OCI-LY7 (cell line): Measurements from ENCODE around the gene GNPTG. TPM values are rescaled to one million over a fixed set of nuclear protein-coding genes. Genes with fewer than 3 reads are reported as not detected.

Source experiments
- BruUV-seq: library from RNA; stranded (reverse); fragments of 400-500 nt; replicated peaks from 2 replicates; lab custom pipeline; 2021; lab: Mats Ljungman, UMichigan
- CTCF ChIA-PET: fragments of 300-600 bp; sonication (Branson Sonifier 250); formaldehyde crosslinking; loops from one replicate; lab custom pipeline; 2022; ENCODE audit warnings: antibody characterized with exemption; ENCODE audit not compliant: unreplicated experiment; lab: Charles Lee
- POLR2A ChIA-PET: fragments of 300-600 bp; sonication (Branson Sonifier 250); formaldehyde crosslinking; loops from one replicate; lab custom pipeline; 2022; ENCODE audit warnings: antibody characterized with exemption; lab: Charles Lee
- DNase-seq: peaks from one replicate; pipeline ENCODE4 v3.0.0-alpha.2; 2015; ENCODE audit warnings: low spot score
- H2AFZ ChIP-seq: fragments of 200-600 bp; sonication (generic), shearing (Covaris generic); 2 replicates; pipeline ENCODE4 v1.6.1; 2014; ENCODE audit warnings: mild to moderate bottlenecking, antibody characterized with exemption, low read length, moderate library complexity
- H3K27ac ChIP-seq: fragments of 200-600 bp; sonication (generic); 2 replicates; pipeline ENCODE4 v1.5.1; 2014; ENCODE audit warnings: mixed run types, low read depth, mild to moderate bottlenecking, moderate library complexity, low read length, inconsistent platforms; ENCODE audit not compliant: poor library complexity, severe bottlenecking
- H3K36me3 ChIP-seq: fragments of 200-600 bp; sonication (generic); 2 replicates; pipeline ENCODE4 v1.6.1; 2014; ENCODE audit warnings: mild to moderate bottlenecking, antibody characterized with exemption, low read length, moderate library complexity, mixed read lengths; ENCODE audit not compliant: insufficient read depth
- H3K4me1 ChIP-seq: fragments of 200-600 bp; sonication (generic); 2 replicates; pipeline ENCODE4 v1.5.1; 2014; ENCODE audit warnings: mild to moderate bottlenecking, low read length; ENCODE audit not compliant: insufficient read depth, poor library complexity, severe bottlenecking
- H3K4me2 ChIP-seq: fragments of 200-600 bp; sonication (generic); 2 replicates; pipeline ENCODE4 v1.6.1; 2014; ENCODE audit warnings: mild to moderate bottlenecking, low read length
- H3K4me3 ChIP-seq: fragments of 200-600 bp; sonication (generic); 2 replicates; pipeline ENCODE4 v1.5.1; 2014; ENCODE audit warnings: mild to moderate bottlenecking, low read depth, low read length; ENCODE audit not compliant: poor library complexity, severe bottlenecking
- H3K79me2 ChIP-seq: fragments of 200-600 bp; sonication (generic); 2 replicates; pipeline ENCODE4 v1.6.1; 2016; ENCODE audit warnings: low read depth, mild to moderate bottlenecking, low read length, moderate library complexity, mixed read lengths; ENCODE audit not compliant: insufficient read depth
- H3K9me2 ChIP-seq: fragments of 200-600 bp; sonication (generic); 2 replicates; pipeline ENCODE4 v1.6.1; 2016; ENCODE audit warnings: mild to moderate bottlenecking, low read length, mixed read lengths; ENCODE audit not compliant: insufficient read depth
- H3K9me3 ChIP-seq: fragments of 200-600 bp; sonication (generic); 2 replicates; pipeline ENCODE4 v1.6.1; 2014; ENCODE audit warnings: mild to moderate bottlenecking, mixed run types, low read length, mixed read lengths
- H4K20me1 ChIP-seq: fragments of 200-600 bp; sonication (generic); 2 replicates; pipeline ENCODE4 v1.6.1; 2014; ENCODE audit warnings: mild to moderate bottlenecking, antibody characterized with exemption, low read length, moderate library complexity, mixed read lengths; ENCODE audit not compliant: insufficient read depth
- CTCF ChIP-seq: fragments of 200-600 bp; sonication (generic); conservative IDR thresholded peaks from 2 replicates; pipeline ENCODE4 v1.5.1; 2014; ENCODE audit warnings: mild to moderate bottlenecking, antibody characterized with exemption, low read length, moderate library complexity, mixed read lengths
- EZH2phosphoT487 ChIP-seq: fragments of 200-600 bp; sonication (generic); IDR thresholded peaks from 2 replicates; pipeline ENCODE4 v1.6.1; 2018; ENCODE audit warnings: low read depth, borderline replicate concordance, mild to moderate bottlenecking, mixed run types, antibody characterized with exemption, low read length, moderate library complexity, mixed read lengths
- intact Hi-C: fragments of 100-400 bp; cut with micrococcal nuclease; formaldehyde crosslinking; loops from one replicate; pipeline ENCODE4 v1.10.0; 2022; ENCODE audit not compliant: unreplicated experiment
- total RNA-seq, 2 experiments: library from RNA; depleted of rRNA in 1 of 2; stranded (reverse); fragments of >200 nt in 1 of 2; shearing (Covaris generic) in 1 of 2; gene quantifications; 2 replicates each; pipeline ENCODE4 v1.2.3, GENCODE V29; 2014 to 2022

The GNPTG gene
- total RNA-seq, 2 experiments from 2014 or later: 21.3 to 24.1 TPM

GRCh38 chr16:1345651-1346421 lies 5.9 kb upstream of the GNPTG start:
- peaks cover 15% of the 10 kb centered on the region; the same call in 1 of the 2 replicates for H3K36me3 ChIP-seq
- H3K79me2 ChIP-seq: peaks cover under 1% of the 10 kb centered on the region; the same call in 1 of the 2 replicates
- ChIA-PET CTCF (no interaction called here), POLR2A (no interaction called here)
- no peaks in the 10 kb centered on the region for H4K20me1 ChIP-seq
- DNase-seq: no peak
- TF ChIP-seq CTCF: no peak
- TF ChIP-seq EZH2phosphoT487: no peak
- no peaks in the 10 kb centered on the region for H3K9me3 ChIP-seq
- no peaks in the 10 kb centered on the region for H3K9me2 ChIP-seq
- intact Hi-C loops: no loop called here
- no peak overlapping the region for H2AFZ ChIP-seq
- H3K4me1 ChIP-seq: peaks cover 24% of the 10 kb centered on the region
- no peak overlapping the region for H3K27ac ChIP-seq
- no peak overlapping the region for H3K4me3 ChIP-seq
- no TSS peak for BruUV-seq
- H3K4me2 ChIP-seq: no peak overlapping the region

- peaks cover 26% of the 10 kb centered on the region for H3K4me1 ChIP-seq
- H3K9me3 ChIP-seq: no peaks in the 10 kb centered on the region
- H3K9me2 ChIP-seq: no peaks in the 10 kb centered on the region
- H3K27ac ChIP-seq: no peak overlapping the region
- DNase-seq: no peak
- CTCF ChIA-PET: no interaction called here
- no TSS peak for BruUV-seq
- H3K4me2 ChIP-seq: no peak overlapping the region
- peaks cover 15% of the 10 kb centered on the region; the same call in 1 of the 2 replicates for H3K36me3 ChIP-seq
- no peak overlapping the region for H3K4me3 ChIP-seq
- intact Hi-C loops: no loop called here
- no peak for TF ChIP-seq EZH2phosphoT487
- no peak for TF ChIP-seq CTCF
- H4K20me1 ChIP-seq: no peaks in the 10 kb centered on the region
- POLR2A ChIA-PET: no interaction called here
- H3K79me2 ChIP-seq: peaks cover 5% of the 10 kb centered on the region; the same call in 1 of the 2 replicates
- no peak overlapping the region for H2AFZ ChIP-seq
Measured at GRCh38 chr16:1346422-1347285, 5.1 kb upstream of the GNPTG start.
